GM12874 (cell line): ENCODE measurements around the gene ISX.

Source experiments
- CTCF ChIP-seq: IDR thresholded peaks from 2 replicates; pipeline ENCODE4 v1.5.1; 2011; ENCODE audit warnings: low read depth, mild to moderate bottlenecking, control low read depth, low read length, moderate library complexity; ENCODE audit not compliant: insufficient read depth

The ISX gene

GRCh38 chr22:35024364-35024692 lies 41.6 kb upstream of the ISX start:
- no peak for TF ChIP-seq CTCF

GRCh38 chr22:35032571-35032970 lies 33.4 kb upstream of the ISX start:
- no peak for TF ChIP-seq CTCF

- TF ChIP-seq CTCF = no peak
Observed at GRCh38 chr22:35033635-35034296, 32.2 kb upstream of the ISX start.

- TF ChIP-seq CTCF = no peak
Observed at GRCh38 chr22:35034963-35035362, 31.0 kb upstream of the ISX start.

GRCh38 chr22:35037089-35037488 lies 28.9 kb upstream of the ISX start:
- peak; percentile 38; the same call in 1 of the 2 replicates for TF ChIP-seq CTCF

- TF ChIP-seq CTCF = no peak
Observed at GRCh38 chr22:35039625-35040024, 26.3 kb upstream of the ISX start.

GRCh38 chr22:35043252-35043933 lies 22.6 kb upstream of the ISX start:
- TF ChIP-seq CTCF = peak; percentile 31; the same call in 1 of the 2 replicates
